Posterior cingulate gyrus (tissue), 11 donors: ENCODE results near the gene XIST.
"Not testable (repeated sequence)": the region's sequence is repeated elsewhere in the genome, so short reads cannot be mapped to it uniquely, and the experiment has no call there.

Source experiments
- DNase-seq, 10 donors: peaks; one replicate each; pipeline versions ENCODE4 v3.0.0 to v3.0.0-alpha.2; 2020 to 2021; ENCODE audit warnings: mixed read lengths in 3 of 10
- intact Hi-C: fragments of 100-400 bp; cut with DNase I; formaldehyde crosslinking; loops from one replicate; pipeline ENCODE4 v1.15.1; 2023

Gene XIST

DNA sequence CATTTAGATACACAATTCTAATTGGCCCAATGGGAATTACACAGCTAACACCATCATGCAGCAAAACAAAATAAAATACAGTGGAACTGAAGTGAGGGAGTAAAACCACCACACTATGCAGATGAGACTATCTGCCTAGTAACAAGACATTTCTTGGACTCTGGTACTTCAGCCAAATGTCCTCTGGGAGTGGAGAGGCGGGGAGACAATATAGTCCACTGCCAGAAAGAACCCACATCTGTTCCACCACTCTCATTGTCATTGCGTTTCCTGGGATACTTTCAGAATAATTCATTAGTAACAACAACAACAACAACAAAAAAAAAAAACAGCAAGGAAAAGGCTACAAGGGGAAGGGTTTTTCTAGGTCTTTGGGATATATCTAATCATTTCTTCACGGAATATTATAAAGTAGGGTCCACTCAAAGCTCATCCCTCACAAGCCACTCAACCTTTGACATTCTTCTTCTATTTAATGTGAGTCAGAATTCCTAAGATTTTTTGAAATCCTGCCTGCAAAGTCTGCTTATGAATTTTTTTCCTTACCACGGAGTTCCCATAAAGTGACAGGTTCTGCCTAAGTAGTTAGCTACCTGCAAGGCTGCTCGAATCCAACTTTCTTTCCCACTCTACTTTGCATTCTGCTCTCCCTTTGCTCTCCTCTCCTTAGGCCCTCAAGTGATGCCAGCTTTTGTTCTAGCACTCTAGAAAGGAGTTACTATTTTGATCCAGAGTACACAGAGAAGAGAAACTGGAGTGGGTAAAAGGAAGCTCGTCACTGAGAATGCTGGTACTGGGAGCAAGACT is 34.9 kb downstream of the XIST start:
- intact Hi-C loops = no loop called here
- DNase-seq = no peak

DNA sequence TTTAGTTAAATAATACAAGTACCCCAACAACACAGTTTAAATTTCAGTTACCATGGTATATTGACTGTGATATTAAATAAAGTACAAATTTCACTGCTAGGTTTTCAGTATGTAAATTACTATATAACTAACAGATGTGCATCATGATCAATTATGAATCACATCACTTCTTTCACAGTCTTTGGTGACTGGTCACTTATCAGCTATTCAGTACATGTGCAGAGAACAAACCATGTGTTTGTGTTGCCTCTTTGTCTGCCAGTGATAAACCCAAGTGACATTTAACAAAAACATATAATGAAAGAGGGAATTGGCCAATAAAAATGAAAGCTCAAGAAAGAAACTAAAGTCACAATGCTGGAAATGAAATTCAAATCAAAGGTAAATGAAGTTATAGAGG is 40.3 kb downstream of the XIST start:
- DNase-seq = no peak
- intact Hi-C loops = no loop called here

DNA sequence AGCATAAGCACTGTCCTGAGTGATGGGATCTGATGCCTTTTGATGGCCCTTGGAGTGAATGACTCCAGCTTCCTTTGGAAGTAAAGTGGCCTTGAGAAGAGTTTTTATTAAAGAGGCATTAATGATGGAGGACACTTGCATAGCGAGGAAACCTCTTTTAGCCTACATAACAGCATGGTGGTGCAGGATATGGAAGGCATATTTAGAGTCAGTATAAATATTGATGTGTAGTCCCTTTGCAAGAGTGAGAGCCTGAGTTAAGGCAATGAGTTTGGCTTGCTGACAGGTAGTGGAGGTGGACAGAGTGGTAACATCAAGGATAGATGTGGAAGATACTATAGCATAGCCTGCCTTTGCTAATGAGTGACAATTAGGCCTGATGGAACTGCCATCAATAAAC is 48.4 kb downstream of the XIST start:
- intact Hi-C loops, DNase-seq: not testable (repeated sequence)

DNA sequence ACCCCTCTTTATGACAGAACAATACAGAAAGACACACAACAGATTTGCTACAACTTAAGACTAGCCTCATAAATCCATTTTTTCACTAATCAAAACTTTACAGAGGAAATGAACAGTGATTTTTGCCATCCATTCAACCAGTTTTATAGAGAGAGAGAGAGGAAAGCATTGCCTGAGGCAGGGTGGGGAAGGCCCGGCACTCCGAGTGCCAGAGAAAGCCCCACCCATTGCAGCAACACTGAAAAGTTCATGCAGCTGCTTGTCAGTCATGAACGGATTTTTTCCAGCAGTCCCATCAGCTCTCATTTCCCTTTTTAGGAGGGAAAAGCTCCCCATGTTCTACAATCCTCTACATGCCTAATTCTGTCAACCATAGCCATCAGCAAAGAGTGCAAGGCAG is 52.6 kb downstream of the XIST start:
- DNase-seq = no peak
- intact Hi-C loops = no loop called here

DNA sequence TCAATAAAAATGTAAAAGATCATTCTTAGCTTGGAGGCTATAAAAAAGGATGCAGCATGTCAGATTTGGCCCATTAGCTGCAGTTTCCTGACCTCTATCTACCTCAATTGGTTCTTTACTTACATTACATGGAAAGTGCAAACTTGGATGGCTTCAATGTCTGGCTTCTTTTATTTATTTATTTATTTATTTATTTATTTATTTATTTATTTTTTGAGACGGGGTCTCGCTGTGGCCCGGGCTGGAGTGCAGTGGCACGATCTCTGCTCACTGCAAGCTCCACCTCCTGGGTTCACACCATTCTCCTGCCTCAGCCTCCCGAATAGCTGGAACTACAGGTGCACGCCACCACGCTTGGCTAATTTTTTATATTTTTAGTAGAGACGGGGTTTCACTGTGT is 60.0 kb downstream of the XIST start:
- intact Hi-C loops, DNase-seq: not testable (repeated sequence)

DNA sequence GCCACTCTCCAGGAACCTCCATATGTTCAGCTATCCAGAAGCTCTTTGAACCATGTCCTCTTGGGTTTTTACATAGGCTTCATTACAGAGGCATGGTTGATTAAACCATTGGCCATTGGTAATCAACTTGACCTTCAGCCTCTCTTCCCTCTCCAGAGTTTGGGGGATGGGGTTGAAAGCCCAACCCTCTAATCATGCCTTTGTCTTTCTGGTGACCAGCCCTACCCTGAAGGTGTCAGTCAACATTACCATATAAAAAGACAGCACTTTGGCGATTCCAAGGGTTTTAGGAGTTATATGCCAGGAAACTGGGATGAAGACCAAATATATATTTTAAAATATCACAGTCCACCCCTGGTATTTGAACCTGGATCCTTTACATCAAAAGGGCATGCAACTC is 67.0 kb downstream of the XIST start:
- DNase-seq = no peak
- intact Hi-C loops = no loop called here
